Type B pancreatic cell (in vitro differentiated cells): ENCODE results near the gene MYCBP2. TPM values are rescaled to one million over a fixed set of nuclear protein-coding genes. Genes with fewer than 3 reads are reported as not detected.
"Not testable (repeated sequence)": the region's sequence is repeated elsewhere in the genome, so short reads cannot be mapped to it uniquely, and the experiment has no call there.

ENCODE experiments used
- DNase-seq: peaks from one replicate; pipeline ENCODE4 v3.0.0; 2021; ENCODE audit warnings: mixed read lengths; ENCODE audit not compliant: unreplicated experiment; ENCODE audit errors: extremely low spot score
- H3K27ac Mint-ChIP-seq: 2 replicates; pipeline ENCODE4 v1.8.0; 2021; ENCODE audit warnings: mild to moderate bottlenecking, mixed read lengths
- H3K27me3 Mint-ChIP-seq: 2 replicates; pipeline ENCODE4 v1.8.0; 2021; ENCODE audit warnings: mixed read lengths
- H3K36me3 Mint-ChIP-seq: 2 replicates; pipeline ENCODE4 v1.8.0; 2021; ENCODE audit warnings: mixed read lengths
- H3K4me1 Mint-ChIP-seq: one replicate; pipeline ENCODE4 v1.8.0; 2021; ENCODE audit warnings: mixed read lengths; ENCODE audit not compliant: unreplicated experiment
- H3K4me3 Mint-ChIP-seq: 2 replicates; pipeline ENCODE4 v1.8.0; 2021; ENCODE audit warnings: mild to moderate bottlenecking, mixed read lengths
- H3K9me3 Mint-ChIP-seq: 2 replicates; pipeline ENCODE4 v1.8.0; 2021; ENCODE audit warnings: mixed read lengths
- CTCF ChIP-seq: fragments of 200-600 bp; sonication (generic); conservative IDR thresholded peaks from 2 replicates; pipeline ENCODE4 v1.5.0; 2021; ENCODE audit warnings: antibody characterized with exemption, mild to moderate bottlenecking
- total RNA-seq: library from RNA; stranded (reverse); gene quantifications from 2 replicates; pipeline ENCODE4 v1.2.1, GENCODE V29; 2021; ENCODE audit warnings: low replicate concordance

MYCBP2 gene
- total RNA-seq, 1 donor from 2014 or later, result 71.7 TPM

DNA sequence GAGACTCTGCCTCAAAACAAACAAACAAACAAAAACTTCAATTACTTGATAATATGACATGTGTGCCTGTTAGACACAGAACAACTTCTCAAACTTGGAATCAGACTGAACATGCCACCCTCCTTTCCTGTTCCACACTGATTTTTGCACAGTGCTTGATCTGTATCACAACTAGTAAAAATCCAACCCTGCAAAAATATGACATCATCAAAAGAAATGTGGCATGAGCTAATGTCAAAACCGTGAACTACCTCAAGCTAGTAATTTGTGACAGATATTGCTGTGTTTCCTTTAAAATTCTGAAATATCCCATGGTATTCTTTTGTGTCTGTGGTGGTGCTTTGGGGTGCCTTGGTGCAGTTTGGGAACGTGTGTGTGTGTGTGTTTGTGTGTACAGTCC, 8.2 kb downstream of the MYCBP2 start:
- Mint-ChIP-seq H3K27me3 (no peaks in the 10 kb centered on the region), H3K9me3 (no peaks in the 10 kb centered on the region), H3K27ac (no peak overlapping the region), H3K4me3 (no peak overlapping the region), H3K4me1 (peaks cover 22% of the 10 kb centered on the region), H3K36me3 (no peaks in the 10 kb centered on the region)
- no peak for DNase-seq
- TF ChIP-seq CTCF, result no peak

GRCh38 chr13:77316430-77316829, 10.5 kb downstream of the MYCBP2 start:
- no peak for DNase-seq
- no peak overlapping the region for H3K27ac Mint-ChIP-seq
- no peak overlapping the region for H3K4me3 Mint-ChIP-seq
- H3K27me3 Mint-ChIP-seq, result no peaks in the 10 kb centered on the region
- peaks cover 16% of the 10 kb centered on the region for H3K4me1 Mint-ChIP-seq
- TF ChIP-seq CTCF, result no peak
- peaks cover 3% of the 10 kb centered on the region for H3K9me3 Mint-ChIP-seq
- H3K36me3 Mint-ChIP-seq, result no peaks in the 10 kb centered on the region

- not testable (repeated sequence) for H3K4me3 Mint-ChIP-seq, H3K36me3 Mint-ChIP-seq, H3K9me3 Mint-ChIP-seq, H3K27ac Mint-ChIP-seq, H3K27me3 Mint-ChIP-seq, DNase-seq
- peaks cover 21% of the 10 kb centered on the region for H3K4me1 Mint-ChIP-seq
These were observed 11.4 kb downstream of the MYCBP2 start for GRCh38 chr13:77315509-77315908.

DNA sequence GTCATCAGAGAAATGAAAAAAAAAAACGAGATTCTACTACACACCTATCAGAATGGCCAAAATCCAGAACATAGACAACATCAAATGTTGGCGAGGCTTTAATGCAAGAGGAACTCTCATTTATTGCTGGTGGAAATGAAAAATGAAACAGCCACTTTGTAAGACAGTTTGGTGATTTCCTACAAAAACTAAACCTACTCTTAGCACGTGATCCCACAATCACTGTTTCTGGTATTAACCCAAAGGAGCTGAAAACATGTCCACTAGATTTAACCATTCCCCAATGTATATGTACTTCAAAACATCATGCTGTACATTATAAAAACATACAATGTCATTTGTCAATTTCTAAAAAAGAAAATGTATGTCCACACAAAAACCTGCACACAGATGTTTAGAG, 13.0 kb downstream of the MYCBP2 start:
- H3K4me1 Mint-ChIP-seq, result peaks cover 27% of the 10 kb centered on the region
- H3K27me3 Mint-ChIP-seq, result no peaks in the 10 kb centered on the region
- H3K36me3 Mint-ChIP-seq, result peaks cover 3% of the 10 kb centered on the region
- peaks cover 3% of the 10 kb centered on the region for H3K9me3 Mint-ChIP-seq
- no peak for TF ChIP-seq CTCF
- no peak for DNase-seq
- H3K4me3 Mint-ChIP-seq, result no peak overlapping the region
- H3K27ac Mint-ChIP-seq, result no peak overlapping the region

DNA sequence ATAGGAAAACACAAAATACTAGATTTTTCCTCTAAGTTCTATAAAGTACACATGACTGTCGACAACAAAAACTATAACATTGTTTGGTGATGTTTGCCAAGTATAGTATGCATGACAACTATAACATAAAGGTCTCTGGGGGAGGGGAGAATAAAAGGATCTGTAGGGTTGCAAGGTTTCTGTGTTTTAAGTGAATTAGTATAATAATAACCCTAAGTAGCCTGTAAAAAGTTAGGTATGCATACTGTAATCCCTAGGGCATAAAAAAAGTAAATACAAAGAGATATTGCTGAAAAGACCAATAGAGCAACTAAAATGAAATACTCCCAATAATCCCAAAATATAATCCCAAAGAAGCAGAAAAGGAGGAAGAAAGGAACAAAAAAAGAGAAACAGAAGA, 14.6 kb downstream of the MYCBP2 start:
- H3K36me3 Mint-ChIP-seq, result peaks cover 8% of the 10 kb centered on the region
- TF ChIP-seq CTCF, result no peak
- no peak overlapping the region for H3K27ac Mint-ChIP-seq
- peaks cover 32% of the 10 kb centered on the region for H3K4me1 Mint-ChIP-seq
- no peaks in the 10 kb centered on the region for H3K27me3 Mint-ChIP-seq
- H3K4me3 Mint-ChIP-seq, result no peak overlapping the region
- no peak for DNase-seq
- H3K9me3 Mint-ChIP-seq, result peaks cover 8% of the 10 kb centered on the region

DNA sequence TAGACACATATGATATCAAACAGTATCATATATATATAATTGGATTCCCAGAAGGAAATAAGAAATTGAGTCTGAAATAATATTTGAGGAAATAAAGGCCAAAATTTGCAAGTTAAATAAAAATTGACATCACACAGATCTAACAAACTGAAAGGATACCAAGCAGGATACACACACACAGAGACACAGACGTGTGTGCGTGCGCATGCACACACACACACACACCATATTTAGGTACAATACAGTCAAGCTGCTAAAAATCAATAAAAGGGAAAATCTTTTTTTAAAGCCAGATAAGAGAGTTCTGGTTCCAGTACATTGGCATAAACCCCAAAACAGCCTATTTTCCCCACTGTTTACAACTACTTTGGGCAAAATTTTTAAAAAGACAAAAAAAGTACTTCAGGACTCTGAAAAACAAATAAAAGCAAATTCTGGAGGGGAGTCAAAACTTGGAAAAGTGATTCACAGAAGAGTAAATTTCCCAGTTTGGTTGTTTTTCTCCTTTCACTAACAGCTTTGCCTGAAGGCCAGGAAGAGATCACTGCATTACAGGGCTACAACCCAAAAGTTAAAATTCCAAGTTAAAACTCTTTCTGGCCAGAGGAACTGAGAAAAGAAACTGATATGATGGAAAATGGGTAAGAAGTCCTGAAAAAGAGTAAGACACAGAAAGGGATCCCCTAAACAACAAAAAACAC, 16.2 kb downstream of the MYCBP2 start:
- no peak for TF ChIP-seq CTCF
- Mint-ChIP-seq H3K27ac (no peak overlapping the region), H3K27me3 (no peaks in the 10 kb centered on the region), H3K4me3 (no peak overlapping the region), H3K9me3 (peaks cover 12% of the 10 kb centered on the region), H3K4me1 (peaks cover 41% of the 10 kb centered on the region), H3K36me3 (peaks cover 8% of the 10 kb centered on the region)
- no peak for DNase-seq
